HepG2 (cell line): ENCODE results near the gene BRMS1. TPM values are rescaled to one million over a fixed set of nuclear protein-coding genes. Genes with fewer than 3 reads are reported as not detected.

Source experiments
- AHR ChIP-seq: IDR thresholded peaks from 2 replicates; pipeline ENCODE4 v1.6.1; 2018; ENCODE audit warnings: missing genetic modification reagents, missing compliant biosample characterization
- CBX1 ChIP-seq: IDR thresholded peaks from one replicate; pipeline ENCODE4 v1.6.1; 2016; ENCODE audit warnings: antibody characterized with exemption, low read depth
- CEBPG ChIP-seq: IDR thresholded peaks from 2 replicates; pipeline ENCODE4 v1.6.1; 2016
- GLI4 ChIP-seq: sonication (generic); formaldehyde crosslinking; IDR thresholded peaks from 2 replicates; pipeline ENCODE4 v1.5.1; 2020; ENCODE audit warnings: missing genetic modification reagents, mild to moderate bottlenecking, moderate library complexity, borderline replicate concordance
- MAZ ChIP-seq, 2 experiments: sonication (generic) in 1 of 2; formaldehyde crosslinking in 1 of 2; IDR thresholded peaks; 2 replicates each; pipeline versions ENCODE4 v1.5.0 to v1.6.1; 2012 to 2020; ENCODE audit warnings: low read depth in 2 of 2, mild to moderate bottlenecking in 2 of 2, borderline replicate concordance in 1 of 2, improper control_type of control experiment in 1 of 2, low read length in 1 of 2, missing genetic modification reagents in 1 of 2, moderate library complexity in 1 of 2
- RELA ChIP-seq: sonication (generic); formaldehyde crosslinking; IDR thresholded peaks from 2 replicates; pipeline ENCODE4 v1.4.0; 2020; ENCODE audit warnings: missing genetic modification reagents
- ZBTB20 ChIP-seq: sonication (generic); formaldehyde crosslinking; IDR thresholded peaks from 2 replicates; pipeline ENCODE4 v1.8.1; 2023; ENCODE audit warnings: missing genetic modification reagents, low read depth, mild to moderate bottlenecking, borderline replicate concordance
- ZMYM2 ChIP-seq: sonication (generic); formaldehyde crosslinking; IDR thresholded peaks from 2 replicates; pipeline ENCODE4 v1.8.0; 2022; ENCODE audit warnings: mild to moderate bottlenecking, missing genetic modification reagents
- ZNF317 ChIP-seq: sonication (generic); formaldehyde crosslinking; IDR thresholded peaks from 2 replicates; pipeline ENCODE4 v1.5.0; 2020; ENCODE audit warnings: mild to moderate bottlenecking, missing genetic modification reagents
- ZNF703 ChIP-seq: sonication (generic); formaldehyde crosslinking; IDR thresholded peaks from 2 replicates; pipeline ENCODE4 v1.5.1; 2020; ENCODE audit warnings: missing genetic modification reagents, mild to moderate bottlenecking, moderate library complexity, borderline replicate concordance
- ZNF839 ChIP-seq: sonication (generic); formaldehyde crosslinking; IDR thresholded peaks from 2 replicates; pipeline ENCODE4 v1.4.0; 2020; ENCODE audit warnings: missing genetic modification reagents, mild to moderate bottlenecking, borderline replicate concordance
- ZNF850 ChIP-seq: sonication (generic); formaldehyde crosslinking; conservative IDR thresholded peaks from 2 replicates; pipeline ENCODE4 v1.9.0; 2021; ENCODE audit warnings: mild to moderate bottlenecking, missing genetic modification reagents
- polyA plus RNA-seq, 8 experiments: library from polyadenylated mRNA; depleted of rRNA in 3 of 8; stranded (reverse) in 7 of 8; unstranded in 1 of 8; fragments of >200 nt; fragmentation: Illumina TruSeq in 4 of 8; extraction: Trizol in 4 of 8; gene quantifications; 2 replicates each; pipeline versions ENCODE4 v1.2.1 to v1.2.3, GENCODE V29; 2011 to 2016; ENCODE audit warnings: low read depth in 4 of 8, missing spikeins in 1 of 8, mixed read lengths in 1 of 8; ENCODE audit not compliant: insufficient read depth in 1 of 8
- total RNA-seq, 5 experiments: library from RNA; depleted of rRNA; stranded (reverse); fragments of >200 nt; fragmentation: Illumina TruSeq; extraction: Trizol; gene quantifications; 2 replicates each; pipeline ENCODE4 v1.2.3, GENCODE V29; 2016; ENCODE audit warnings: low read depth in 1 of 5
- TF ChIP-seq, protein P1 (sequence below): sonication (generic); formaldehyde crosslinking; IDR thresholded peaks from 2 replicates; pipeline ENCODE4 v1.5.0; 2020; ENCODE audit warnings: mild to moderate bottlenecking, missing genetic modification reagents
- TF ChIP-seq, protein P2 (sequence below): sonication (generic); formaldehyde crosslinking; IDR thresholded peaks from 2 replicates; pipeline ENCODE4 v1.4.0; 2020; ENCODE audit warnings: missing genetic modification reagents
- TF ChIP-seq, protein P3 (sequence below): sonication (generic); formaldehyde crosslinking; IDR thresholded peaks from 2 replicates; pipeline ENCODE4 v1.5.1; 2020; ENCODE audit warnings: missing genetic modification reagents, mild to moderate bottlenecking, borderline replicate concordance
- TF ChIP-seq, protein P4 (sequence below): sonication (generic); formaldehyde crosslinking; conservative IDR thresholded peaks from 2 replicates; pipeline ENCODE4 v1.8.0; 2022; ENCODE audit warnings: mild to moderate bottlenecking, moderate library complexity, missing genetic modification reagents
- TF ChIP-seq, protein P5 (sequence below): sonication (generic); formaldehyde crosslinking; IDR thresholded peaks from 2 replicates; pipeline ENCODE4 v1.8.0; 2022; ENCODE audit warnings: low read depth, missing genetic modification reagents

Gene BRMS1
- total and polyA plus RNA-seq, 2 of the 13 experiments (the other 11 are each of a cell fraction or from before 2014, with no cell fraction given), result 15.8 to 55.7 TPM

DNA sequence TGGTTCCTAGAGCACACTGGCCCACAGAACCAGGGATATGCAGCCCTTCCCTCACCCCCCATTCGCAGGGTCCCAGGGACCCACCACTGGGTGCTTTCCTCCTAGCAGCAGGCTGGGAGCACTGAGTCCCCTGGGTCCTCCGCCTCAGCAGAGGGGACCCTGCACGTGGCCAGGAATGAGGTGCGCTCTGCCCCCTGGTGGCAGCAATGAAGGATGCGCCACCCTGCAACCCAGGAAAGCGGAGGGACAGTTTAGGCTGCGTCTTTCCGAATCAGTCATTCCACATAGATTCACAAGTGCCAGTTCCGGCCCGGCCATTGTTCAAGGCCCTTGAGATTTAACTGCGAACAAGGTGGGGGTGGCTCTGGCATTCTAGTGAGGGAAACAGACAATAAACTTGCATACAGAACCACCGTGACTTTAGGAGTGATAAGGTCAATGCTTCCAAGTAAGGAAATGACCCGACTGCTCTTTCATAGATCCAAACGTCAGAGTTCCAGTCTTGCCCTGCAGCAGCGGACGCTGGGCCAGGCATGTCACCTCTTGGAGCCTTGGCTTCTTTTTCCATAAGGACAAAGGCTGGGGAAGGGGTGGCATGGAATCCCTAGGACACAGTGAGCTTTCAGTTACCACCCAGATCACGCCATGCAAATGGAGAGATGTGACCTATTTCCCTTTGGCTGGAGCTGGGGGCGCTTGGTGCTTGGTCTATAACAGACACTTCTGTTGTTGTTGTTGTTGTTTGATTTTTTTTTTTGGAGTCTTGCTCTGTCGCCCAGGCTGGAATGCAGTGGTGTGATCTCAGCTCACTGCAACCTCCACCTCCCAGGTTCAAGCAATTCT, 16.4 kb downstream of the BRMS1 start (continued):
- TF ChIP-seq, protein P1, sequence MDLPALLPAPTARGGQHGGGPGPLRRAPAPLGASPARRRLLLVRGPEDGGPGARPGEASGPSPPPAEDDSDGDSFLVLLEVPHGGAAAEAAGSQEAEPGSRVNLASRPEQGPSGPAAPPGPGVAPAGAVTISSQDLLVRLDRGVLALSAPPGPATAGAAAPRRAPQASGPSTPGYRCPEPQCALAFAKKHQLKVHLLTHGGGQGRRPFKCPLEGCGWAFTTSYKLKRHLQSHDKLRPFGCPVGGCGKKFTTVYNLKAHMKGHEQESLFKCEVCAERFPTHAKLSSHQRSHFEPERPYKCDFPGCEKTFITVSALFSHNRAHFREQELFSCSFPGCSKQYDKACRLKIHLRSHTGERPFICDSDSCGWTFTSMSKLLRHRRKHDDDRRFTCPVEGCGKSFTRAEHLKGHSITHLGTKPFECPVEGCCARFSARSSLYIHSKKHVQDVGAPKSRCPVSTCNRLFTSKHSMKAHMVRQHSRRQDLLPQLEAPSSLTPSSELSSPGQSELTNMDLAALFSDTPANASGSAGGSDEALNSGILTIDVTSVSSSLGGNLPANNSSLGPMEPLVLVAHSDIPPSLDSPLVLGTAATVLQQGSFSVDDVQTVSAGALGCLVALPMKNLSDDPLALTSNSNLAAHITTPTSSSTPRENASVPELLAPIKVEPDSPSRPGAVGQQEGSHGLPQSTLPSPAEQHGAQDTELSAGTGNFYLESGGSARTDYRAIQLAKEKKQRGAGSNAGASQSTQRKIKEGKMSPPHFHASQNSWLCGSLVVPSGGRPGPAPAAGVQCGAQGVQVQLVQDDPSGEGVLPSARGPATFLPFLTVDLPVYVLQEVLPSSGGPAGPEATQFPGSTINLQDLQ (CRISPR knock-in tag), result no peak
- TF ChIP-seq CEBPG (CRISPR knock-in tag), result peak; percentile 39; the same call in 1 of the 2 replicates
- TF ChIP-seq ZNF850 (CRISPR knock-in tag), result no peak
- TF ChIP-seq, protein P2, sequence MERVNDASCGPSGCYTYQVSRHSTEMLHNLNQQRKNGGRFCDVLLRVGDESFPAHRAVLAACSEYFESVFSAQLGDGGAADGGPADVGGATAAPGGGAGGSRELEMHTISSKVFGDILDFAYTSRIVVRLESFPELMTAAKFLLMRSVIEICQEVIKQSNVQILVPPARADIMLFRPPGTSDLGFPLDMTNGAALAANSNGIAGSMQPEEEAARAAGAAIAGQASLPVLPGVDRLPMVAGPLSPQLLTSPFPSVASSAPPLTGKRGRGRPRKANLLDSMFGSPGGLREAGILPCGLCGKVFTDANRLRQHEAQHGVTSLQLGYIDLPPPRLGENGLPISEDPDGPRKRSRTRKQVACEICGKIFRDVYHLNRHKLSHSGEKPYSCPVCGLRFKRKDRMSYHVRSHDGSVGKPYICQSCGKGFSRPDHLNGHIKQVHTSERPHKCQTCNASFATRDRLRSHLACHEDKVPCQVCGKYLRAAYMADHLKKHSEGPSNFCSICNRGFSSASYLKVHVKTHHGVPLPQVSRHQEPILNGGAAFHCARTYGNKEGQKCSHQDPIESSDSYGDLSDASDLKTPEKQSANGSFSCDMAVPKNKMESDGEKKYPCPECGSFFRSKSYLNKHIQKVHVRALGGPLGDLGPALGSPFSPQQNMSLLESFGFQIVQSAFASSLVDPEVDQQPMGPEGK, result peak; percentile 63
- TF ChIP-seq RELA, result 0 out of 2 replicates have a peak, but pooled peaks have one; percentile 19
- TF ChIP-seq, protein P3, sequence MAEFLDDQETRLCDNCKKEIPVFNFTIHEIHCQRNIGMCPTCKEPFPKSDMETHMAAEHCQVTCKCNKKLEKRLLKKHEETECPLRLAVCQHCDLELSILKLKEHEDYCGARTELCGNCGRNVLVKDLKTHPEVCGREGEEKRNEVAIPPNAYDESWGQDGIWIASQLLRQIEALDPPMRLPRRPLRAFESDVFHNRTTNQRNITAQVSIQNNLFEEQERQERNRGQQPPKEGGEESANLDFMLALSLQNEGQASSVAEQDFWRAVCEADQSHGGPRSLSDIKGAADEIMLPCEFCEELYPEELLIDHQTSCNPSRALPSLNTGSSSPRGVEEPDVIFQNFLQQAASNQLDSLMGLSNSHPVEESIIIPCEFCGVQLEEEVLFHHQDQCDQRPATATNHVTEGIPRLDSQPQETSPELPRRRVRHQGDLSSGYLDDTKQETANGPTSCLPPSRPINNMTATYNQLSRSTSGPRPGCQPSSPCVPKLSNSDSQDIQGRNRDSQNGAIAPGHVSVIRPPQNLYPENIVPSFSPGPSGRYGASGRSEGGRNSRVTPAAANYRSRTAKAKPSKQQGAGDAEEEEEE (CRISPR knock-in tag), result 0 out of 2 replicates have a peak, but pooled peaks have one; percentile 32
- TF ChIP-seq AHR (CRISPR knock-in tag), result no peak
- TF ChIP-seq MAZ (IDR thresholded peaks at IDR 0.05; ENCODE audit: borderline replicate concordance, low read depth, low read length), result no peak
- TF ChIP-seq MAZ (CRISPR knock-in tag; IDR thresholded peaks at IDR 0.05; ENCODE audit: low read depth), result peak; percentile 68; the same call in 1 of the 2 replicates
- TF ChIP-seq, protein P4, sequence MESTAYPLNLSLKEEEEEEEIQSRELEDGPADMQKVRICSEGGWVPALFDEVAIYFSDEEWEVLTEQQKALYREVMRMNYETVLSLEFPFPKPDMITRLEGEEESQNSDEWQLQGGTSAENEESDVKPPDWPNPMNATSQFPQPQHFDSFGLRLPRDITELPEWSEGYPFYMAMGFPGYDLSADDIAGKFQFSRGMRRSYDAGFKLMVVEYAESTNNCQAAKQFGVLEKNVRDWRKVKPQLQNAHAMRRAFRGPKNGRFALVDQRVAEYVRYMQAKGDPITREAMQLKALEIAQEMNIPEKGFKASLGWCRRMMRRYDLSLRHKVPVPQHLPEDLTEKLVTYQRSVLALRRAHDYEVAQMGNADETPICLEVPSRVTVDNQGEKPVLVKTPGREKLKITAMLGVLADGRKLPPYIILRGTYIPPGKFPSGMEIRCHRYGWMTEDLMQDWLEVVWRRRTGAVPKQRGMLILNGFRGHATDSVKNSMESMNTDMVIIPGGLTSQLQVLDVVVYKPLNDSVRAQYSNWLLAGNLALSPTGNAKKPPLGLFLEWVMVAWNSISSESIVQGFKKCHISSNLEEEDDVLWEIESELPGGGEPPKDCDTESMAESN (CRISPR knock-in tag), result no peak
- TF ChIP-seq CBX1, result no peak
- TF ChIP-seq GLI4 (CRISPR knock-in tag), result no peak
- TF ChIP-seq ZNF703 (CRISPR knock-in tag), result no peak
- no peak for TF ChIP-seq ZMYM2 (CRISPR knock-in tag)
- TF ChIP-seq ZNF839 (CRISPR knock-in tag), result no peak
- TF ChIP-seq ZNF317 (CRISPR knock-in tag), result peak; percentile 38; the same call in 1 of the 2 replicates
- no peak for TF ChIP-seq ZBTB20 (CRISPR knock-in tag)
- TF ChIP-seq, protein P5, sequence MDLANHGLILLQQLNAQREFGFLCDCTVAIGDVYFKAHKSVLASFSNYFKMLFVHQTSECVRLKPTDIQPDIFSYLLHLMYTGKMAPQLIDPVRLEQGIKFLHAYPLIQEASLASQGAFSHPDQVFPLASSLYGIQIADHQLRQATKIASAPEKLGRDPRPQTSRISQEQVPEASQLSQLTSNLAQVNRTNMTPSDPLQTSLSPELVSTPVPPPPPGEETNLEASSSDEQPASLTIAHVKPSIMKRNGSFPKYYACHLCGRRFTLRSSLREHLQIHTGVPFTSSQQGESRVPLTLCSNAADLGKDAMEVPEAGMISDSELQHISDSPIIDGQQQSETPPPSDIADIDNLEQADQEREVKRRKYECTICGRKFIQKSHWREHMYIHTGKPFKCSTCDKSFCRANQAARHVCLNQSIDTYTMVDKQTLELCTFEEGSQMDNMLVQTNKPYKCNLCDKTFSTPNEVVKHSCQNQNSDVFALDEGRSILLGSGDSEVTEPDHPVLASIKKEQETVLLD (CRISPR knock-in tag), result 0 out of 2 replicates have a peak, but pooled peaks have one; percentile 38
